ENCODE measurements around the gene CSAD.

The CSAD gene

GRCh38 chr12:53191096-53191884 is 10.6 kb upstream of the CSAD start:
- Histone ChIP-seq H4K91ac (ENCODE audit: low read depth, low read length, poor library complexity) (no peak overlapping the region), H3K9ac (ENCODE audit: low read depth, low read length, poor library complexity) (no peak overlapping the region), H3K4me1 (ENCODE audit: control insufficient read depth in 2 of 2, insufficient read depth in 1 of 2, low read depth in 1 of 2, low read length in 2 of 2) (no peaks in the 10 kb centered on the region), H2AK5ac (ENCODE audit: low read depth, low read length) (no peak overlapping the region), H3K27me3 (ENCODE audit: control insufficient read depth in 3 of 3, insufficient read depth in 3 of 3, low read depth in 1 of 3, low read length in 3 of 3) (peaks cover 0 to 9% (median 6%) of the 10 kb centered on the region in 3 experiments), H3K9me3 (replicated peaks in 1 of 2; ENCODE audit: control insufficient read depth in 2 of 2, insufficient read depth in 1 of 2, low read depth in 1 of 2, low read length in 2 of 2) (no peaks in the 10 kb centered on the region), H3K23ac (ENCODE audit: low read depth, low read length, poor library complexity) (no peak overlapping the region), H2BK12ac (ENCODE audit: low read length) (no peak overlapping the region), H2BK15ac (ENCODE audit: low read length) (no peak overlapping the region), H2AFZ (ENCODE audit: low read length) (no peak overlapping the region), H4K8ac (ENCODE audit: low read depth, low read length) (no peak overlapping the region), H3K4me3 (ENCODE audit: low read length in 2 of 2) (no peak overlapping the region), H3K36me3 (replicated peaks in 1 of 2; ENCODE audit: control insufficient read depth in 2 of 2, insufficient read depth in 2 of 2, low read length in 2 of 2) (peaks cover 30 to 55% of the 10 kb centered on the region in 2 donors), H3K4me2 (ENCODE audit: insufficient read depth, low read length, poor library complexity, severe bottlenecking) (no peak overlapping the region), H3K79me1 (ENCODE audit: low read depth, low read length) (no peaks in the 10 kb centered on the region), H3K27ac (replicated peaks; ENCODE audit: low read length) (no peak overlapping the region), H3K18ac (ENCODE audit: low read length) (no peak overlapping the region), H2BK5ac (ENCODE audit: low read length) (no peak overlapping the region), H3K4ac (ENCODE audit: low read length) (no peak overlapping the region), H2BK120ac (ENCODE audit: low read depth, low read length) (no peak overlapping the region), H3K14ac (ENCODE audit: low read length) (no peak overlapping the region)
- no CpG with 5 or more reads among the region's 11 CpGs for WGBS, 2 donors (ENCODE audit: extremely low coverage in 2 of 2, insufficient read length in 2 of 2, insufficient replicate concordance in 1 of 2)
- no peak for DNase-seq (ENCODE audit: low spot score)

- Histone ChIP-seq H3K9ac (ENCODE audit: low read depth, low read length, poor library complexity) (no peak overlapping the region), H3K4me1 (ENCODE audit: control insufficient read depth in 2 of 2, insufficient read depth in 1 of 2, low read depth in 1 of 2, low read length in 2 of 2) (no peaks in the 10 kb centered on the region), H2BK120ac (ENCODE audit: low read depth, low read length) (no peak overlapping the region), H2BK12ac (ENCODE audit: low read length) (no peak overlapping the region), H3K4me2 (ENCODE audit: insufficient read depth, low read length, poor library complexity, severe bottlenecking) (no peak overlapping the region), H2AK5ac (ENCODE audit: low read depth, low read length) (no peak overlapping the region), H3K4me3 (ENCODE audit: low read length in 2 of 2) (no peak overlapping the region), H3K79me1 (ENCODE audit: low read depth, low read length) (no peaks in the 10 kb centered on the region), H2BK5ac (ENCODE audit: low read length) (no peak overlapping the region), H2BK15ac (ENCODE audit: low read length) (no peak overlapping the region), H3K18ac (ENCODE audit: low read length) (no peak overlapping the region), H2AFZ (ENCODE audit: low read length) (no peak overlapping the region), H4K8ac (ENCODE audit: low read depth, low read length) (no peak overlapping the region), H4K91ac (ENCODE audit: low read depth, low read length, poor library complexity) (no peak overlapping the region), H3K27ac (replicated peaks; ENCODE audit: low read length) (no peak overlapping the region), H3K14ac (ENCODE audit: low read length) (no peak overlapping the region), H3K4ac (ENCODE audit: low read length) (no peak overlapping the region), H3K23ac (ENCODE audit: low read depth, low read length, poor library complexity) (no peak overlapping the region), H3K36me3 (replicated peaks in 1 of 2; ENCODE audit: control insufficient read depth in 2 of 2, insufficient read depth in 2 of 2, low read length in 2 of 2) (peaks cover 38 to 65% of the 10 kb centered on the region in 2 donors), H3K9me3 (replicated peaks in 1 of 2; ENCODE audit: control insufficient read depth in 2 of 2, insufficient read depth in 1 of 2, low read depth in 1 of 2, low read length in 2 of 2) (no peaks in the 10 kb centered on the region), H3K27me3 (ENCODE audit: control insufficient read depth in 3 of 3, insufficient read depth in 3 of 3, low read depth in 1 of 3, low read length in 3 of 3) (peaks cover 0 to 4% (median 0%) of the 10 kb centered on the region in 3 experiments)
- DNase-seq (ENCODE audit: low spot score) = peak; percentile 23
- no CpG with 5 or more reads among the region's 14 CpGs for WGBS, 2 donors (ENCODE audit: extremely low coverage in 2 of 2, insufficient read length in 2 of 2, insufficient replicate concordance in 1 of 2)
Observed at GRCh38 chr12:53190108-53190729, 9.5 kb upstream of the CSAD start.

GRCh38 chr12:53187145-53187899 is 6.6 kb upstream of the CSAD start:
- Histone ChIP-seq H2AK5ac (ENCODE audit: low read depth, low read length) (no peak overlapping the region), H3K4me1 (ENCODE audit: control insufficient read depth in 2 of 2, insufficient read depth in 1 of 2, low read depth in 1 of 2, low read length in 2 of 2) (peaks cover 8 to 9% of the 10 kb centered on the region in 2 donors), H2AFZ (ENCODE audit: low read length) (no peak overlapping the region), H3K79me1 (ENCODE audit: low read depth, low read length) (peaks cover 4% of the 10 kb centered on the region), H3K18ac (ENCODE audit: low read length) (no peak overlapping the region), H4K8ac (ENCODE audit: low read depth, low read length) (no peak overlapping the region), H3K4me3 (ENCODE audit: low read length in 2 of 2) (no peak overlapping the region), H3K4ac (ENCODE audit: low read length) (no peak overlapping the region), H3K4me2 (ENCODE audit: insufficient read depth, low read length, poor library complexity, severe bottlenecking) (no peak overlapping the region), H2BK5ac (ENCODE audit: low read length) (no peak overlapping the region), H2BK120ac (ENCODE audit: low read depth, low read length) (no peak overlapping the region), H3K27me3 (ENCODE audit: control insufficient read depth in 3 of 3, insufficient read depth in 3 of 3, low read depth in 1 of 3, low read length in 3 of 3) (no peaks in the 10 kb centered on the region), H3K9me3 (replicated peaks in 1 of 2; ENCODE audit: control insufficient read depth in 2 of 2, insufficient read depth in 1 of 2, low read depth in 1 of 2, low read length in 2 of 2) (no peaks in the 10 kb centered on the region), H3K27ac (replicated peaks; ENCODE audit: low read length) (no peak overlapping the region), H3K14ac (ENCODE audit: low read length) (no peak overlapping the region), H4K91ac (ENCODE audit: low read depth, low read length, poor library complexity) (no peak overlapping the region), H2BK15ac (ENCODE audit: low read length) (no peak overlapping the region), H2BK12ac (ENCODE audit: low read length) (no peak overlapping the region), H3K36me3 (replicated peaks in 1 of 2; ENCODE audit: control insufficient read depth in 2 of 2, insufficient read depth in 2 of 2, low read length in 2 of 2) (peaks cover 48 to 92% of the 10 kb centered on the region in 2 donors), H3K9ac (ENCODE audit: low read depth, low read length, poor library complexity) (no peak overlapping the region), H3K23ac (ENCODE audit: low read depth, low read length, poor library complexity) (no peak overlapping the region)
- no CpG with 5 or more reads among the region's 15 CpGs for WGBS, 2 donors (ENCODE audit: extremely low coverage in 2 of 2, insufficient read length in 2 of 2, insufficient replicate concordance in 1 of 2)
- no peak for DNase-seq (ENCODE audit: low spot score)

GRCh38 chr12:53186745-53187144 is 6.0 kb upstream of the CSAD start:
- H2BK120ac ChIP-seq (ENCODE audit: low read depth, low read length) = no peak overlapping the region
- H3K9me3 ChIP-seq (replicated peaks in 1 of 2; ENCODE audit: control insufficient read depth in 2 of 2, insufficient read depth in 1 of 2, low read depth in 1 of 2, low read length in 2 of 2) = peaks cover 2 to 5% of the 10 kb centered on the region in 2 donors
- H3K27ac ChIP-seq (replicated peaks; ENCODE audit: low read length) = no peak overlapping the region
- H3K79me1 ChIP-seq (ENCODE audit: low read depth, low read length) = peaks cover 4% of the 10 kb centered on the region
- no peak overlapping the region for H4K8ac ChIP-seq (ENCODE audit: low read depth, low read length)
- no peak overlapping the region for H2BK5ac ChIP-seq (ENCODE audit: low read length)
- H2AFZ ChIP-seq (ENCODE audit: low read length) = no peak overlapping the region
- no peak overlapping the region for H3K4ac ChIP-seq (ENCODE audit: low read length)
- no peaks in the 10 kb centered on the region for H3K27me3 ChIP-seq (ENCODE audit: control insufficient read depth in 3 of 3, insufficient read depth in 3 of 3, low read depth in 1 of 3, low read length in 3 of 3)
- H3K4me3 ChIP-seq (ENCODE audit: low read length in 2 of 2) = no peak overlapping the region
- H2BK12ac ChIP-seq (ENCODE audit: low read length) = no peak overlapping the region
- H3K18ac ChIP-seq (ENCODE audit: low read length) = no peak overlapping the region
- H3K4me2 ChIP-seq (ENCODE audit: insufficient read depth, low read length, poor library complexity, severe bottlenecking) = no peak overlapping the region
- H2AK5ac ChIP-seq (ENCODE audit: low read depth, low read length) = no peak overlapping the region
- H3K4me1 ChIP-seq (ENCODE audit: control insufficient read depth in 2 of 2, insufficient read depth in 1 of 2, low read depth in 1 of 2, low read length in 2 of 2) = peaks cover 11 to 14% of the 10 kb centered on the region in 2 donors
- no peak overlapping the region for H2BK15ac ChIP-seq (ENCODE audit: low read length)
- H3K9ac ChIP-seq (ENCODE audit: low read depth, low read length, poor library complexity) = no peak overlapping the region
- H3K36me3 ChIP-seq (replicated peaks in 1 of 2; ENCODE audit: control insufficient read depth in 2 of 2, insufficient read depth in 2 of 2, low read length in 2 of 2) = peaks cover 51 to 92% of the 10 kb centered on the region in 2 donors
- WGBS, 2 donors (ENCODE audit: extremely low coverage in 2 of 2, insufficient read length in 2 of 2, insufficient replicate concordance in 1 of 2) = no CpG with 5 or more reads among the region's 4 CpGs
- H3K23ac ChIP-seq (ENCODE audit: low read depth, low read length, poor library complexity) = no peak overlapping the region
- no peak for DNase-seq (ENCODE audit: low spot score)
- no peak overlapping the region for H4K91ac ChIP-seq (ENCODE audit: low read depth, low read length, poor library complexity)
- H3K14ac ChIP-seq (ENCODE audit: low read length) = no peak overlapping the region
